Common myeloid progenitor, CD34-positive (primary cell): Measurements from ENCODE around the gene XRCC4.
"Not testable (repeated sequence)": the region's sequence is repeated elsewhere in the genome, so short reads cannot be mapped to it uniquely, and the experiment has no call there.

ENCODE experiments used
- CTCF ChIA-PET: fragments of 350-600 bp; sonication (Branson Sonifier 250); formaldehyde crosslinking; loops from one replicate; lab custom pipeline; 2021; ENCODE audit warnings: antibody characterized with exemption; lab: Charles Lee
- POLR2A ChIA-PET: fragments of 350-600 bp; sonication (Branson Sonifier 250); formaldehyde crosslinking; loops from one replicate; lab custom pipeline; 2021; ENCODE audit warnings: antibody characterized with exemption; lab: Charles Lee
- DNase-seq, 3 donors: peaks; one replicate each; pipeline versions ENCODE4 v3.0.0 to v3.0.0-alpha.2; 2013
- H3K27ac ChIP-seq, 2 experiments: 1 replicate in 1 of 2; 2 replicates in 1 of 2; pipeline ENCODE4 v1.7.0; 2013; ENCODE audit warnings: inconsistent platforms in 2 of 2, low read length in 2 of 2, mild to moderate bottlenecking in 2 of 2, low read depth in 1 of 2, moderate library complexity in 1 of 2; ENCODE audit not compliant: severe bottlenecking in 2 of 2, insufficient read depth in 1 of 2, poor library complexity in 1 of 2
- H3K27me3 ChIP-seq, 5 experiments: replicated peaks in 2 of 5; 1 replicate in 3 of 5; 2 replicates in 2 of 5; pipeline versions ENCODE4 v1.6.1 to v1.7.0; 2013; ENCODE audit warnings: low read length in 4 of 5, mild to moderate bottlenecking in 2 of 5, moderate library complexity in 2 of 5, inconsistent platforms in 1 of 5; ENCODE audit not compliant: insufficient read depth in 5 of 5, control insufficient read depth in 4 of 5
- H3K36me3 ChIP-seq, 4 experiments: 1 replicate in 2 of 4; 2 replicates in 2 of 4; pipeline versions ENCODE4 v1.6.1 to v1.7.0; 2013; ENCODE audit warnings: low read length in 3 of 4, control low read depth in 1 of 4, mild to moderate bottlenecking in 1 of 4; ENCODE audit not compliant: control insufficient read depth in 4 of 4, insufficient read depth in 4 of 4
- H3K4me1 ChIP-seq, 4 experiments: 1 replicate in 3 of 4; 2 replicates in 1 of 4; pipeline versions ENCODE4 v1.6.1 to v1.7.1; 2013; ENCODE audit warnings: low read length in 3 of 4, mild to moderate bottlenecking in 3 of 4, control low read depth in 1 of 4, inconsistent platforms in 1 of 4, moderate library complexity in 1 of 4; ENCODE audit not compliant: control insufficient read depth in 4 of 4, insufficient read depth in 4 of 4; ENCODE audit errors: control extremely low read depth in 1 of 4
- H3K4me3 ChIP-seq, 7 experiments: 1 replicate in 4 of 7; 2 replicates in 3 of 7; pipeline versions ENCODE4 v1.5.1 to v1.7.0; 2013; ENCODE audit warnings: mild to moderate bottlenecking in 7 of 7, low read length in 6 of 7, moderate library complexity in 6 of 7, inconsistent platforms in 2 of 7, low read depth in 2 of 7, control low read depth in 1 of 7; ENCODE audit not compliant: insufficient read depth in 4 of 7, control insufficient read depth in 1 of 7; ENCODE audit errors: extremely low read depth in 1 of 7
- H3K9me3 ChIP-seq, 5 experiments: 1 replicate in 4 of 5; 2 replicates in 1 of 5; pipeline versions ENCODE4 v1.6.1 to v1.7.1; 2013; ENCODE audit warnings: low read length in 4 of 5, mild to moderate bottlenecking in 2 of 5, inconsistent platforms in 1 of 5, low read depth in 1 of 5, moderate library complexity in 1 of 5; ENCODE audit not compliant: control insufficient read depth in 4 of 5, insufficient read depth in 2 of 5; ENCODE audit errors: control extremely low read depth in 1 of 5
- WGBS: methylation state at CpG from one replicate; pipeline ENCODE4 v1.1.5; 2013; ENCODE audit not compliant: insufficient coverage; 5-methylcytosine and 5-hydroxymethylcytosine counted together

The XRCC4 gene

GRCh38 chr5:83050723-83051340 is 26.5 kb upstream of the XRCC4 start:
- H3K9me3 ChIP-seq, result no peaks in the 10 kb centered on the region
- no peaks in the 10 kb centered on the region for H3K27me3 ChIP-seq
- H3K4me3 ChIP-seq, result no peak overlapping the region
- CTCF ChIA-PET, result interaction anchor here (1.0 to 1.2 kb wide), 2 partner anchors 13 to 57 kb away, joined by 3 read pairs; no protein-coding TSS in a partner anchor
- no peaks in the 10 kb centered on the region for H3K4me1 ChIP-seq
- POLR2A ChIA-PET, result no interaction called here
- peaks cover 2 to 25% (median 9%) of the 10 kb centered on the region in 4 experiments for H3K36me3 ChIP-seq
- DNase-seq, result no peak
- H3K27ac ChIP-seq, result no peak overlapping the region
- 88% methylated on average over 1 of the region's 4 CpGs for WGBS

- Histone ChIP-seq H3K4me3 (no peak overlapping the region), H3K27ac (no peak overlapping the region), H3K36me3 (peaks cover under 1 to 44% (median 18%) of the 10 kb centered on the region in 4 experiments), H3K9me3 (no peaks in the 10 kb centered on the region), H3K27me3 (no peaks in the 10 kb centered on the region), H3K4me1 (peaks cover 0 to 4% (median 0%) of the 10 kb centered on the region in 4 experiments)
- no CpG with 5 or more reads among the region's 2 CpGs for WGBS
- ChIA-PET POLR2A (no interaction called here), CTCF (interaction anchor here (1.3 kb wide), 1 partner anchor 409 kb away, joined by 3 read pairs; no protein-coding TSS in a partner anchor)
- no peak for DNase-seq
Measured at GRCh38 chr5:83055166-83055565, 22.2 kb upstream of the XRCC4 start.

- H3K36me3 ChIP-seq, result peaks cover 6 to 59% (median 27%) of the 10 kb centered on the region in 4 experiments
Measured at GRCh38 chr5:83058726-83059125, 18.6 kb upstream of the XRCC4 start.

GRCh38 chr5:83059341-83059740 is 18.0 kb upstream of the XRCC4 start:
- ChIA-PET POLR2A (no interaction called here), CTCF (interaction anchor here (0.9 to 1.5 kb wide), 2 partner anchors 24 to 370 kb away, joined by 3 to 5 read pairs; no protein-coding TSS in a partner anchor)
- WGBS, result 83% methylated on average over 1 of the region's 2 CpGs

More at GRCh38 chr5:83058726-83059125, 18.6 kb upstream of the XRCC4 start:
- H3K27ac ChIP-seq, result no peak overlapping the region
- DNase-seq, result no peak
- H3K4me1 ChIP-seq, result peaks cover 0 to 4% (median 0%) of the 10 kb centered on the region in 4 experiments
- H3K4me3 ChIP-seq, result no peak overlapping the region
- H3K27me3 ChIP-seq, result no peaks in the 10 kb centered on the region
- H3K9me3 ChIP-seq, result no peaks in the 10 kb centered on the region
- CTCF ChIA-PET, result interaction anchor here (0.9 to 1.5 kb wide), 2 partner anchors 24 to 370 kb away, joined by 3 to 5 read pairs; no protein-coding TSS in a partner anchor
- POLR2A ChIA-PET, result no interaction called here

GRCh38 chr5:83066548-83067110 is 10.7 kb upstream of the XRCC4 start:
- H3K27ac ChIP-seq, result no peak overlapping the region
- no peaks in the 10 kb centered on the region for H3K9me3 ChIP-seq
- ChIA-PET POLR2A (no interaction called here), CTCF (no interaction called here)
- no peak for DNase-seq
- no peaks in the 10 kb centered on the region for H3K27me3 ChIP-seq
- H3K4me3 ChIP-seq, result no peak overlapping the region
- WGBS, result 97% methylated on average over 3 of the region's 3 CpGs
- peaks cover 9 to 19% (median 17%) of the 10 kb centered on the region in 4 experiments for H3K4me1 ChIP-seq
- H3K36me3 ChIP-seq, result peaks cover 0 to 27% (median 8%) of the 10 kb centered on the region in 4 experiments

More at GRCh38 chr5:83059341-83059740, 18.0 kb upstream of the XRCC4 start:
- Histone ChIP-seq H3K4me3 (no peak overlapping the region), H3K36me3 (peaks cover 6 to 58% (median 28%) of the 10 kb centered on the region in 4 experiments), H3K9me3 (no peaks in the 10 kb centered on the region), H3K27me3 (no peaks in the 10 kb centered on the region), H3K4me1 (peaks cover 0 to 4% (median 0%) of the 10 kb centered on the region in 4 experiments), H3K27ac (no peak overlapping the region)
- no peak for DNase-seq

- DNase-seq, H3K4me3 ChIP-seq, CTCF ChIA-PET, POLR2A ChIA-PET, H3K27me3 ChIP-seq, H3K9me3 ChIP-seq, H3K27ac ChIP-seq: not testable (repeated sequence)
- WGBS, result 100% methylated on average over 2 of the region's 4 CpGs
- H3K4me1 ChIP-seq, result peaks cover 9 to 19% (median 17%) of the 10 kb centered on the region in 4 experiments
- peaks cover 0 to 27% (median 6%) of the 10 kb centered on the region in 4 experiments for H3K36me3 ChIP-seq
Measured at GRCh38 chr5:83067377-83067776, 10.0 kb upstream of the XRCC4 start.
